PFSK-1 (cell line): ENCODE data around the gene ANKMY1.

Experiments
- FOXP2 ChIP-seq: optimal IDR thresholded peaks from 2 replicates; pipeline ENCODE3; 2011; ENCODE audit warnings: borderline replicate concordance, control low read depth, inconsistent platforms; ENCODE audit not compliant: insufficient read depth; ENCODE audit errors: extremely low read length, extremely low read depth
- POLR2AphosphoS5 ChIP-seq: IDR thresholded peaks from 2 replicates; pipeline ENCODE4 v1.6.1; 2012; ENCODE audit warnings: low read depth, mild to moderate bottlenecking, control low read depth, low read length, moderate library complexity
- REST ChIP-seq, 2 experiments: IDR thresholded peaks; 2 replicates each; pipeline versions ENCODE4 v1.6.1 to v1.8.0; 2011 to 2012; ENCODE audit warnings: low read depth in 2 of 2, low read length in 2 of 2, control low read depth in 1 of 2, inconsistent platforms in 1 of 2, mild to moderate bottlenecking in 1 of 2, moderate library complexity in 1 of 2; ENCODE audit not compliant: insufficient read depth in 1 of 2
- SIN3A ChIP-seq: IDR thresholded peaks from 2 replicates; pipeline ENCODE4 v1.6.1; 2012; ENCODE audit warnings: mild to moderate bottlenecking, low read length, moderate library complexity, borderline replicate concordance; ENCODE audit not compliant: insufficient read depth
- TAF1 ChIP-seq: IDR thresholded peaks from 2 replicates; pipeline ENCODE4 v1.6.1; 2012; ENCODE audit warnings: low read length, control low read depth, borderline replicate concordance; ENCODE audit not compliant: insufficient read depth

The ANKMY1 gene

GRCh38 chr2:240573516-240574385, 16.0 kb upstream of the ANKMY1 start:
- TF ChIP-seq TAF1 (no peak), POLR2AphosphoS5 (no peak), REST (IDR thresholded peaks at IDR 0.05; ENCODE audit: insufficient read depth in 1 of 2, low read depth in 2 of 2, low read length in 2 of 2) (no peak), SIN3A (no peak), FOXP2 (no peak)

GRCh38 chr2:240573071-240573515, 15.3 kb upstream of the ANKMY1 start:
- no peak for TF ChIP-seq TAF1
- no peak for TF ChIP-seq FOXP2

GRCh38 chr2:240572141-240573031, 14.6 kb upstream of the ANKMY1 start:
- no peak for TF ChIP-seq POLR2AphosphoS5
- TF ChIP-seq REST (IDR thresholded peaks at IDR 0.05; ENCODE audit: insufficient read depth in 1 of 2, low read depth in 2 of 2, low read length in 2 of 2) = no peak
- no peak for TF ChIP-seq TAF1
- TF ChIP-seq SIN3A = no peak
- no peak for TF ChIP-seq FOXP2

GRCh38 chr2:240571314-240571973, 13.7 kb upstream of the ANKMY1 start:
- TF ChIP-seq FOXP2 (no peak), TAF1 (no peak), SIN3A (no peak), REST (IDR thresholded peaks at IDR 0.05; ENCODE audit: insufficient read depth in 1 of 2, low read depth in 2 of 2, low read length in 2 of 2) (no peak), POLR2AphosphoS5 (no peak)

GRCh38 chr2:240570531-240571313, 12.9 kb upstream of the ANKMY1 start:
- TF ChIP-seq FOXP2 (no peak), SIN3A (no peak), TAF1 (no peak), POLR2AphosphoS5 (no peak), REST (IDR thresholded peaks at IDR 0.05; ENCODE audit: insufficient read depth in 1 of 2, low read depth in 2 of 2, low read length in 2 of 2) (no peak)
